ENCODE results near the gene C1orf167.

- TF ChIP-seq, protein P1, sequence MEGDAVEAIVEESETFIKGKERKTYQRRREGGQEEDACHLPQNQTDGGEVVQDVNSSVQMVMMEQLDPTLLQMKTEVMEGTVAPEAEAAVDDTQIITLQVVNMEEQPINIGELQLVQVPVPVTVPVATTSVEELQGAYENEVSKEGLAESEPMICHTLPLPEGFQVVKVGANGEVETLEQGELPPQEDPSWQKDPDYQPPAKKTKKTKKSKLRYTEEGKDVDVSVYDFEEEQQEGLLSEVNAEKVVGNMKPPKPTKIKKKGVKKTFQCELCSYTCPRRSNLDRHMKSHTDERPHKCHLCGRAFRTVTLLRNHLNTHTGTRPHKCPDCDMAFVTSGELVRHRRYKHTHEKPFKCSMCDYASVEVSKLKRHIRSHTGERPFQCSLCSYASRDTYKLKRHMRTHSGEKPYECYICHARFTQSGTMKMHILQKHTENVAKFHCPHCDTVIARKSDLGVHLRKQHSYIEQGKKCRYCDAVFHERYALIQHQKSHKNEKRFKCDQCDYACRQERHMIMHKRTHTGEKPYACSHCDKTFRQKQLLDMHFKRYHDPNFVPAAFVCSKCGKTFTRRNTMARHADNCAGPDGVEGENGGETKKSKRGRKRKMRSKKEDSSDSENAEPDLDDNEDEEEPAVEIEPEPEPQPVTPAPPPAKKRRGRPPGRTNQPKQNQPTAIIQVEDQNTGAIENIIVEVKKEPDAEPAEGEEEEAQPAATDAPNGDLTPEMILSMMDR (conservative IDR thresholded peaks at IDR 0.05; ENCODE audit: low read depth, low read length) = no peak
- TF ChIP-seq EZH2phosphoT487 (IDR thresholded peaks at IDR 0.05; ENCODE audit: borderline replicate concordance, low read length) (no peak), EZH2 (IDR thresholded peaks at IDR 0.05; ENCODE audit: low read length, unreplicated experiment) (no peak)
These were observed 8.3 kb upstream of the C1orf167 start for GRCh38 chr1:11753555-11754208.

Data from PC-3 (cell line).